SK-N-SH (cell line): ENCODE measurements around the gene PCSK5. TPM values are rescaled to one million over a fixed set of nuclear protein-coding genes. Genes with fewer than 3 reads are reported as not detected.

Source experiments
- CTCF ChIA-PET: fragments of 300-600, 350-600 bp; formaldehyde crosslinking; extraction: SDS; loops from one replicate; lab custom pipeline; 2021; lab: Yijun Ruan, JAX
- POLR2A ChIA-PET: fragments of 350-600 bp; sonication (Branson Sonifier 250); formaldehyde crosslinking; extraction: SDS; loops from one replicate; lab custom pipeline; 2020; ENCODE audit warnings: antibody characterized with exemption, inconsistent platforms; lab: Yijun Ruan, JAX
- DNase-seq: peaks from one replicate; pipeline ENCODE4 v3.0.0; 2012
- H2AFZ ChIP-seq: fragments of 200-600 bp; sonication (generic); 2 replicates; pipeline ENCODE4 v1.8.1; 2016; ENCODE audit warnings: antibody characterized with exemption, mild to moderate bottlenecking, low read depth
- H3F3A ChIP-seq: fragments of 200-600 bp; sonication (generic); replicated peaks from 2 replicates; pipeline ENCODE3; 2016; ENCODE audit warnings: antibody characterized with exemption, mild to moderate bottlenecking; ENCODE audit not compliant: insufficient read depth
- H3K27ac ChIP-seq, 2 experiments: fragments of 200-500 bp in 1 of 2; fragments of 200-600 bp in 1 of 2; sonication (Bioruptor generic) in 1 of 2; sonication (generic), shearing (Covaris generic) in 1 of 2; 2 replicates each; pipeline versions ENCODE4 v1.5.1 to v1.6.1; 2014 to 2016; ENCODE audit warnings: low read depth in 2 of 2, inconsistent platforms in 1 of 2, low read length in 1 of 2, mild to moderate bottlenecking in 1 of 2, mixed read lengths in 1 of 2
- H3K27me3 ChIP-seq: fragments of 200-600 bp; sonication (generic), shearing (Covaris generic); 2 replicates; pipeline ENCODE4 v1.6.1; 2016; ENCODE audit warnings: mixed run types; ENCODE audit not compliant: insufficient read depth
- H3K36me3 ChIP-seq, 2 experiments: fragments of 200-500 bp in 1 of 2; fragments of 200-600 bp in 1 of 2; sonication (Bioruptor generic) in 1 of 2; sonication (generic) in 1 of 2; replicated peaks in 1 of 2; 2 replicates each; pipeline versions ENCODE3 to v1.5.1; 2014 to 2016; ENCODE audit warnings: low read length in 1 of 2, mild to moderate bottlenecking in 1 of 2; ENCODE audit not compliant: insufficient read depth in 2 of 2, control insufficient read depth in 1 of 2
- H3K4me1 ChIP-seq, 2 experiments: fragments of 200-500 bp in 1 of 2; fragments of 200-600 bp in 1 of 2; sonication (Bioruptor generic) in 1 of 2; sonication (generic), shearing (Covaris generic) in 1 of 2; 2 replicates each; pipeline versions ENCODE4 v1.5.1 to v1.6.1; 2014 to 2016; ENCODE audit warnings: low read depth in 1 of 2, low read length in 1 of 2, mixed run types in 1 of 2; ENCODE audit not compliant: insufficient read depth in 2 of 2, control insufficient read depth in 1 of 2
- H3K4me2 ChIP-seq: fragments of 200-600 bp; sonication (generic), shearing (Covaris generic); 2 replicates; pipeline ENCODE4 v1.6.1; 2017; ENCODE audit warnings: mixed run types
- H3K4me3 ChIP-seq, 2 experiments: fragments of 200-500 bp in 1 of 2; fragments of 200-600 bp in 1 of 2; sonication (Bioruptor generic) in 1 of 2; sonication (generic), shearing (Covaris generic) in 1 of 2; 2 replicates each; pipeline versions ENCODE4 v1.5.1 to v1.8.1; 2014 to 2016; ENCODE audit warnings: low read depth in 2 of 2, inconsistent platforms in 1 of 2, low read length in 1 of 2, mild to moderate bottlenecking in 1 of 2, mixed read lengths in 1 of 2, moderate library complexity in 1 of 2
- H3K79me2 ChIP-seq: fragments of 200-600 bp; sonication (generic); 2 replicates; pipeline ENCODE4 v1.8.1; 2017; ENCODE audit warnings: mild to moderate bottlenecking; ENCODE audit not compliant: insufficient read depth
- H3K9ac ChIP-seq: fragments of 200-600 bp; sonication (generic); 2 replicates; pipeline ENCODE4 v1.6.1; 2017; ENCODE audit warnings: mixed run types
- H3K9me2 ChIP-seq: fragments of 200-600 bp; sonication (generic); 2 replicates; pipeline ENCODE4 v1.6.1; 2017; ENCODE audit warnings: mixed run types
- H3K9me3 ChIP-seq: fragments of 200-600 bp; sonication (generic); 2 replicates; pipeline ENCODE4 v1.6.1; 2017; ENCODE audit warnings: mixed run types, mild to moderate bottlenecking, moderate library complexity
- H4K20me1 ChIP-seq: fragments of 200-600 bp; sonication (generic); 2 replicates; pipeline ENCODE4 v1.6.1; 2017; ENCODE audit warnings: mild to moderate bottlenecking, mixed run types; ENCODE audit not compliant: insufficient read depth
- ELF1 ChIP-seq: IDR thresholded peaks from 2 replicates; pipeline ENCODE4 v1.4.0; 2012
- FOXJ3 ChIP-seq: sonication (generic); formaldehyde crosslinking; IDR thresholded peaks from 2 replicates; pipeline ENCODE4 v1.5.1; 2020; ENCODE audit warnings: mild to moderate bottlenecking, missing genetic modification reagents
- FOXM1 ChIP-seq: IDR thresholded peaks from 2 replicates; pipeline ENCODE4 v1.4.0; 2012; ENCODE audit warnings: low read depth, mild to moderate bottlenecking
- GATA2 ChIP-seq: sonication (generic); formaldehyde crosslinking; IDR thresholded peaks from 2 replicates; pipeline ENCODE4 v1.5.0; 2020; ENCODE audit warnings: mild to moderate bottlenecking, missing genetic modification reagents
- IRF3 ChIP-seq: fragments of 150-350 bp; IDR thresholded peaks from 2 replicates; pipeline ENCODE4 v1.6.1; 2016; ENCODE audit warnings: mild to moderate bottlenecking, low read depth, low read length
- MAX ChIP-seq: IDR thresholded peaks from 2 replicates; pipeline ENCODE4 v1.4.0; 2012; ENCODE audit warnings: low read depth
- MXI1 ChIP-seq: IDR thresholded peaks from 2 replicates; pipeline ENCODE4 v1.6.1; 2012; ENCODE audit warnings: mild to moderate bottlenecking, low read depth, low read length, improper control_type of control experiment
- NRF1 ChIP-seq: IDR thresholded peaks from 2 replicates; pipeline ENCODE4 v1.6.1; 2012; ENCODE audit warnings: low read depth, mild to moderate bottlenecking, low read length
- PBX3 ChIP-seq: IDR thresholded peaks from 2 replicates; pipeline ENCODE4; 2012
- RAD21 ChIP-seq: IDR thresholded peaks from 2 replicates; pipeline ENCODE4 v1.6.1; 2012; ENCODE audit warnings: mild to moderate bottlenecking, low read length
- RCOR1 ChIP-seq: fragments of 150-350 bp; IDR thresholded peaks from 2 replicates; pipeline ENCODE4 v1.6.1; 2017; ENCODE audit warnings: antibody characterized with exemption, low read length
- RXRA ChIP-seq: IDR thresholded peaks from 2 replicates; pipeline ENCODE4 v1.4.0; 2012; ENCODE audit warnings: low read depth, mild to moderate bottlenecking, borderline replicate concordance
- TCF12 ChIP-seq: IDR thresholded peaks from 2 replicates; pipeline ENCODE4 v1.4.0; 2012
- TEAD4 ChIP-seq: IDR thresholded peaks from 2 replicates; pipeline ENCODE4 v1.4.0; 2012; ENCODE audit warnings: mild to moderate bottlenecking, borderline replicate concordance; ENCODE audit not compliant: insufficient read depth
- USF2 ChIP-seq: fragments of 150-350 bp; IDR thresholded peaks from 2 replicates; pipeline ENCODE4 v1.6.1; 2017; ENCODE audit warnings: antibody characterized with exemption, low read length, low read depth, borderline replicate concordance
- YY1 ChIP-seq: IDR thresholded peaks from 2 replicates; pipeline ENCODE4 v1.4.0; 2012; ENCODE audit warnings: low read depth, mild to moderate bottlenecking
- ZBTB33 ChIP-seq: IDR thresholded peaks from 2 replicates; pipeline ENCODE4 v1.4.0; 2012; ENCODE audit warnings: low read depth, borderline replicate concordance
- WGBS: methylation state at CpG from one replicate; pipeline ENCODE4 v1.1.6; 2017; ENCODE audit warnings: low lambda C conversion rate; 5-methylcytosine and 5-hydroxymethylcytosine counted together
- polyA plus RNA-seq, 3 experiments: library from polyadenylated mRNA; depleted of rRNA; stranded (reverse); fragments of >200 nt; gene quantifications; 2 replicates each; pipeline ENCODE4 v1.2.3, GENCODE V29; 2012

Gene PCSK5
- polyA plus RNA-seq, 1 of the 3 experiments (the other 2 are of a cell fraction), result 0.08 TPM

GRCh38 chr9:76333964-76334363, 443.5 kb downstream of the PCSK5 start (continued):
- TF ChIP-seq USF2 (no peak), RXRA (no peak), TCF12 (no peak), TEAD4 (no peak)

GRCh38 chr9:76336027-76336426, 445.6 kb downstream of the PCSK5 start:
- Histone ChIP-seq H3K9me2 (no peaks in the 10 kb centered on the region), H3K36me3 (no peaks in the 10 kb centered on the region), H3K79me2 (no peaks in the 10 kb centered on the region), H4K20me1 (no peaks in the 10 kb centered on the region), H3F3A (no peaks in the 10 kb centered on the region), H3K9me3 (no peaks in the 10 kb centered on the region), H3K9ac (no peak overlapping the region), H3K4me2 (no peak overlapping the region), H3K27ac (no peak overlapping the region)
- ChIA-PET POLR2A (no interaction called here), CTCF (no interaction called here)
- WGBS, result 13% methylated on average over 1 of the region's 1 CpG
- no peak for DNase-seq
- TF ChIP-seq MAX (no peak), MXI1 (no peak), IRF3 (no peak), FOXJ3 (CRISPR knock-in tag) (no peak), FOXM1 (no peak), RCOR1 (no peak), RXRA (no peak), ELF1 (no peak), PBX3 (no peak), RAD21 (no peak), GATA2 (CRISPR knock-in tag) (no peak), ZBTB33 (no peak), NRF1 (no peak), YY1 (no peak)
- TF ChIP-seq, all 33 proteins: peak for 0
- Histone ChIP-seq H3K4me1 (no peaks in the 10 kb centered on the region), H3K27me3 (peaks cover 26% of the 10 kb centered on the region; the same call in 1 of the 2 replicates), H2AFZ (no peak overlapping the region), H3K4me3 (no peak overlapping the region)
